ENCODE measurements around the gene COG5. TPM values are rescaled to one million over a fixed set of nuclear protein-coding genes. Genes with fewer than 3 reads are reported as not detected.

Gene COG5
- total and polyA plus RNA-seq, 2 of the 8 experiments (the other 6 are each of a cell fraction or from before 2014, with no cell fraction given), result 10.5 to 28.1 TPM

GRCh38 chr7:107370816-107371215 lies 192.9 kb downstream of the COG5 start:
- DNase-seq (ENCODE audit: low read depth in 1 of 2, low spot score in 2 of 2) (no peak), FAIRE-seq (no peak)
- no peak overlapping the region for H3K56ac ChIP-seq (replicated peaks; ENCODE audit: insufficient read length, low read depth, low read length)
- H2AFZ ChIP-seq (ENCODE audit: low read length), result no peak overlapping the region
- no peaks in the 10 kb centered on the region for H3K79me1 ChIP-seq (ENCODE audit: low read depth, low read length)
- H4K8ac ChIP-seq (ENCODE audit: extremely low read depth, insufficient read depth, low read length), result no peak overlapping the region
- no peaks in the 10 kb centered on the region for H3K23me2 ChIP-seq (ENCODE audit: low read depth, low read length)
- no peaks in the 10 kb centered on the region for H3K36me3 ChIP-seq (ENCODE audit: control insufficient read depth in 2 of 4, insufficient read depth in 4 of 4, low read length in 3 of 4)
- H3K4me2 ChIP-seq (ENCODE audit: insufficient read depth in 1 of 2, low read depth in 2 of 2, low read length in 2 of 2), result no peak overlapping the region
- no peak overlapping the region for H4K5ac ChIP-seq (ENCODE audit: insufficient read length, low read depth, low read length)
- no peak overlapping the region for H3K18ac ChIP-seq (ENCODE audit: extremely low read depth, low read length)
- ChIA-PET POLR2A (ENCODE audit: partially characterized antibody) (no interaction called here), CTCF (ENCODE audit: partially characterized antibody) (no interaction called here)
- no peak overlapping the region for H2BK5ac ChIP-seq (ENCODE audit: low read depth, low read length)
- H3K79me2 ChIP-seq (ENCODE audit: control insufficient read depth in 1 of 2, insufficient read depth in 2 of 2, low read length in 2 of 2), result no peaks in the 10 kb centered on the region
- no peak overlapping the region for H3K9ac ChIP-seq (replicated peaks in 1 of 4; ENCODE audit: extremely low read depth in 1 of 4, low read depth in 3 of 4, low read length in 3 of 4)
- no peaks in the 10 kb centered on the region for H3K27me3 ChIP-seq (replicated peaks in 1 of 4; ENCODE audit: control insufficient read depth in 3 of 4, extremely low read depth in 1 of 4, insufficient read depth in 3 of 4, low read length in 3 of 4)
- H3K9me3 ChIP-seq (ENCODE audit: insufficient read depth in 2 of 2, low read depth in 1 of 2, low read length in 1 of 2), result no peaks in the 10 kb centered on the region
- WGBS, 2 experiments (ENCODE audit: extremely low coverage in 1 of 2, insufficient coverage in 1 of 2, insufficient read length in 1 of 2, insufficient replicate concordance in 2 of 2, low coverage in 1 of 2, low lambda C conversion rate in 2 of 2, missing lambda C conversion rate in 1 of 2), result 95% methylated on average over 1 of the region's 1 CpG; no CpG with 5 or more reads in 1 of the 2 experiments
- no peak overlapping the region for H3K4ac ChIP-seq (replicated peaks; ENCODE audit: insufficient read length, low read depth, low read length)
- H2BK15ac ChIP-seq (ENCODE audit: low read length), result no peak overlapping the region
- H3K4me1 ChIP-seq (replicated peaks in 1 of 4; ENCODE audit: control insufficient read depth in 3 of 4, insufficient read depth in 4 of 4, low read length in 3 of 4), result peaks cover 0 to 2% (median 0%) of the 10 kb centered on the region in 4 experiments; a peak in 2 of 7 replicates
- no peaks in the 10 kb centered on the region for H4K20me1 ChIP-seq (replicated peaks in 1 of 2; ENCODE audit: control insufficient read depth in 1 of 2, insufficient read depth in 2 of 2, low read length in 2 of 2)
- H3K27ac ChIP-seq (ENCODE audit: low read depth, low read length), result no peak overlapping the region
- H3K14ac ChIP-seq (ENCODE audit: insufficient read length), result no peak overlapping the region
- no peak overlapping the region for H2BK20ac ChIP-seq (ENCODE audit: low read length)
- no peak overlapping the region for H2AK5ac ChIP-seq (ENCODE audit: low read depth, low read length)
- H4K91ac ChIP-seq (replicated peaks; ENCODE audit: insufficient read length, low read length), result no peak overlapping the region
- H3K4me3 ChIP-seq (ENCODE audit: extremely low read depth in 1 of 4, insufficient read depth in 2 of 4, low read depth in 3 of 4, low read length in 4 of 4), result no peak overlapping the region
- no peak overlapping the region for H2BK120ac ChIP-seq (replicated peaks; ENCODE audit: low read depth, low read length)
- no peak overlapping the region for H3K23ac ChIP-seq (ENCODE audit: insufficient read length)
- no peak overlapping the region for H2BK12ac ChIP-seq (ENCODE audit: low read depth, low read length)
- TF ChIP-seq SIRT6 (IDR thresholded peaks at IDR 0.05; ENCODE audit: low read length) (no peak), ASH2L (IDR thresholded peaks at IDR 0.05; ENCODE audit: low read length) (no peak), RBBP5 (IDR thresholded peaks at IDR 0.05; ENCODE audit: borderline replicate concordance, low read depth, low read length) (no peak), CTBP2 (IDR thresholded peaks at IDR 0.05; ENCODE audit: borderline replicate concordance, insufficient read depth, insufficient read length, low read length) (no peak), SP2 (IDR thresholded peaks at IDR 0.05; ENCODE audit: low read length) (no peak), CTCF (IDR thresholded peaks at IDR 0.05; ENCODE audit: control extremely low read depth in 1 of 3, insufficient read depth in 1 of 3, low read depth in 1 of 3, low read length in 3 of 3) (no peak), CBX8 (IDR thresholded peaks at IDR 0.05; ENCODE audit: borderline replicate concordance, low read depth, low read length) (no peak), SIX5 (IDR thresholded peaks at IDR 0.05; ENCODE audit: low read depth, low read length) (no peak), SIN3A (conservative IDR thresholded peaks at IDR 0.05 in 1 of 2, IDR thresholded peaks at IDR 0.05 in 1 of 2; ENCODE audit: low read depth in 1 of 2, low read length in 2 of 2) (no peak), JUN (IDR thresholded peaks at IDR 0.05; ENCODE audit: low read depth, low read length) (no peak), ATF3 (IDR thresholded peaks at IDR 0.05; ENCODE audit: insufficient read depth, low read depth, low read length) (no peak), BRCA1 (IDR thresholded peaks at IDR 0.05; ENCODE audit: low read depth, low read length) (no peak)
